Kidney (tissue), 14 donors: Measurements from ENCODE around the gene NRXN3. TPM values are rescaled to one million over a fixed set of nuclear protein-coding genes. Genes with fewer than 3 reads are reported as not detected.
A peak's percentile ranks its signal among the peaks of the same experiment; 100 is the strongest.
"Not testable (repeated sequence)": the region's sequence is repeated elsewhere in the genome, so short reads cannot be mapped to it uniquely, and the experiment has no call there.

ENCODE experiments used
- DNase-seq, 5 donors: peaks; one replicate each; pipeline ENCODE4 v3.0.0-alpha.2; 2013 to 2020
- FAIRE-seq: peaks from 2 replicates; lab custom pipeline; 2012; peaks lifted over from hg19 to GRCh38; lab: Jason Lieb, UNC
- H3K27ac ChIP-seq, 2 donors: one replicate each; pipeline ENCODE4 v1.7.0; 2013; ENCODE audit warnings: low read depth in 2 of 2, low read length in 2 of 2, inconsistent platforms in 1 of 2
- H3K27me3 ChIP-seq: one replicate; pipeline ENCODE4 v1.7.1; 2013; ENCODE audit warnings: low read length, inconsistent platforms; ENCODE audit not compliant: control insufficient read depth, insufficient read depth
- H3K36me3 ChIP-seq, 3 donors: one replicate each; pipeline versions ENCODE4 v1.7.0 to v1.7.1; 2013; ENCODE audit warnings: low read length in 3 of 3, control low read depth in 1 of 3, inconsistent platforms in 1 of 3; ENCODE audit not compliant: insufficient read depth in 3 of 3, control insufficient read depth in 2 of 3
- H3K4me1 ChIP-seq, 3 donors: one replicate each; pipeline versions ENCODE4 v1.7.0 to v1.7.1; 2013; ENCODE audit warnings: low read length in 3 of 3, inconsistent platforms in 1 of 3, low read depth in 1 of 3; ENCODE audit not compliant: control insufficient read depth in 2 of 3, insufficient read depth in 2 of 3
- H3K4me3 ChIP-seq, 3 donors: one replicate each; pipeline versions ENCODE4 v1.7.0 to v1.8.1; 2013; ENCODE audit warnings: low read length in 3 of 3, control low read depth in 1 of 3, inconsistent platforms in 1 of 3
- H3K9ac ChIP-seq, 3 donors: one replicate each; pipeline versions ENCODE4 v1.7.0 to v1.7.1; 2013; ENCODE audit warnings: low read length in 3 of 3, control low read depth in 1 of 3, inconsistent platforms in 1 of 3
- H3K9me3 ChIP-seq, 3 donors: one replicate each; pipeline versions ENCODE4 v1.7.0 to v1.7.1; 2013; ENCODE audit warnings: low read length in 3 of 3, control low read depth in 1 of 3, inconsistent platforms in 1 of 3; ENCODE audit not compliant: control insufficient read depth in 2 of 3, insufficient read depth in 1 of 3
- intact Hi-C: fragments of 100-400 bp; cut with DNase I; formaldehyde crosslinking; loops from one replicate; pipeline ENCODE4 v1.11.1; 2022
- polyA plus RNA-seq: library from polyadenylated mRNA; stranded (reverse); fragments of 350-450 nt; fragmentation: Illumina TruSeq; extraction: RNeasy Lipid Tissue Mini Kit (QIAGEN cat#74804); gene quantifications from one replicate; pipeline ENCODE4 v1.2.3, GENCODE V29; 2014; ENCODE audit warnings: low read depth, low replicate concordance; ENCODE audit not compliant: insufficient read depth
- total RNA-seq: library from RNA; stranded (reverse); fragmentation: NEBNext Ultra II Directional; extraction: Animal tissue kit (Norgen Biotek cat#: 25700); gene quantifications from one replicate; pipeline ENCODE4 v1.2.1, GENCODE V29; 2021
- TF ChIP-seq, protein P1 (sequence below): IDR thresholded peaks from 3 replicates; pipeline ENCODE4 v1.5.1; 2012; ENCODE audit warnings: mild to moderate bottlenecking, moderate library complexity, borderline replicate concordance; ENCODE audit not compliant: insufficient read depth; ENCODE audit errors: extremely low read depth
- donor health status: control.
- donor health status: control.
- donor health status: control.
- donor health status: control.
- donor health status: control.
- donor health status: DM: yes; HTN: yes; CAD: no.
- donor health status: Normal renal cell carcinoma (clear cell type).

NRXN3 gene
- total and polyA plus RNA-seq, 2 donors from 2014 or later = 1.5 to 2.4 TPM

DNA sequence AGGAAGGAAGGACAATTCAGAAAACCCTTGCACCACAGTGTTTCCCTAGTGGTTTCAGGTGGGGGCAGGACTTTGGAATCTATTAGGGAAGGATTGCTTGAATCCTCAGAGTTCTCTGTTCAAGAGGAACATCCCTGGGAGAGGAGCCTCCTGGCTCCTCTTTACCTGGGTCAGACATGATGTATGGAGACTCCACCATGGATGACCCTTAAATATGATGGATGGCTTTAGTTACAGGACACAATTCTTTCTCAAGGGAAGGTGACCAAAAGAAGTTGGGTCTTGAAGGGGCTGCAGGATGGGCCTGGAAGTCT lies 396.6 kb downstream of the NRXN3 start:
- no peak overlapping the region for H3K4me3 ChIP-seq
- FAIRE-seq = no peak
- TF ChIP-seq, protein P1, sequence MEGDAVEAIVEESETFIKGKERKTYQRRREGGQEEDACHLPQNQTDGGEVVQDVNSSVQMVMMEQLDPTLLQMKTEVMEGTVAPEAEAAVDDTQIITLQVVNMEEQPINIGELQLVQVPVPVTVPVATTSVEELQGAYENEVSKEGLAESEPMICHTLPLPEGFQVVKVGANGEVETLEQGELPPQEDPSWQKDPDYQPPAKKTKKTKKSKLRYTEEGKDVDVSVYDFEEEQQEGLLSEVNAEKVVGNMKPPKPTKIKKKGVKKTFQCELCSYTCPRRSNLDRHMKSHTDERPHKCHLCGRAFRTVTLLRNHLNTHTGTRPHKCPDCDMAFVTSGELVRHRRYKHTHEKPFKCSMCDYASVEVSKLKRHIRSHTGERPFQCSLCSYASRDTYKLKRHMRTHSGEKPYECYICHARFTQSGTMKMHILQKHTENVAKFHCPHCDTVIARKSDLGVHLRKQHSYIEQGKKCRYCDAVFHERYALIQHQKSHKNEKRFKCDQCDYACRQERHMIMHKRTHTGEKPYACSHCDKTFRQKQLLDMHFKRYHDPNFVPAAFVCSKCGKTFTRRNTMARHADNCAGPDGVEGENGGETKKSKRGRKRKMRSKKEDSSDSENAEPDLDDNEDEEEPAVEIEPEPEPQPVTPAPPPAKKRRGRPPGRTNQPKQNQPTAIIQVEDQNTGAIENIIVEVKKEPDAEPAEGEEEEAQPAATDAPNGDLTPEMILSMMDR = no peak

DNA sequence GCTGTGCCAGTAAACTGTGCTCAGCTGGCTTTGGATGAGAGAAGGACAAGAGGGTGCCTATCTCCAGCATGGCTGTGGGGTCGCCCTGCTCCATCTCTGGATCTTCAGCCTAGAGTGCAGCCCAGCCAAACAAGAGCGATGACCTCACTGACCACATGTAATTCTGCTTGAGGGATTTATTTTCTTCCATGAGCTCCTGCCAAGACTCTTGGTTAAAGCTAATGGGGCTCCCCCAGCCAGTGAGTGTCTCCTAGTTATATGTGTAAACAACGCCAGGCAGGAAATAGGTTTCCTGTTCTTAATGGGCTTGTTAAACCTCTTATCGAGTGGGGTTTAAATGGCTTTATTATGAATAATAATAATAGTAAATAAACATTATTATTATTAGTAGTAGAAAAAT lies 397.2 kb downstream of the NRXN3 start:
- H3K9me3 ChIP-seq = no peaks in the 10 kb centered on the region
- no peak for FAIRE-seq
- peak in 2 of 5 donors; percentile 1 to 51 for DNase-seq
- no peaks in the 10 kb centered on the region for H3K36me3 ChIP-seq
- intact Hi-C loops = loop anchor here (10.0 kb wide), 1 partner anchor 703 kb away; no protein-coding TSS in a partner anchor
- H3K27me3 ChIP-seq = no peaks in the 10 kb centered on the region
- no peak overlapping the region for H3K4me3 ChIP-seq
- TF ChIP-seq, protein P1 = no peak
- H3K27ac ChIP-seq = no peak overlapping the region
- no peak overlapping the region for H3K9ac ChIP-seq
- no peaks in the 10 kb centered on the region for H3K4me1 ChIP-seq

More for the DNA sequence above, 396.6 kb downstream of the NRXN3 start:
- no peak for DNase-seq
- no peak overlapping the region for H3K9ac ChIP-seq
- intact Hi-C loops = loop anchor here (10.0 kb wide), 1 partner anchor 702 kb away; no protein-coding TSS in a partner anchor
- no peaks in the 10 kb centered on the region for H3K36me3 ChIP-seq
- H3K27me3 ChIP-seq = no peaks in the 10 kb centered on the region
- H3K9me3 ChIP-seq = no peaks in the 10 kb centered on the region
- no peak overlapping the region for H3K27ac ChIP-seq
- no peaks in the 10 kb centered on the region for H3K4me1 ChIP-seq

DNA sequence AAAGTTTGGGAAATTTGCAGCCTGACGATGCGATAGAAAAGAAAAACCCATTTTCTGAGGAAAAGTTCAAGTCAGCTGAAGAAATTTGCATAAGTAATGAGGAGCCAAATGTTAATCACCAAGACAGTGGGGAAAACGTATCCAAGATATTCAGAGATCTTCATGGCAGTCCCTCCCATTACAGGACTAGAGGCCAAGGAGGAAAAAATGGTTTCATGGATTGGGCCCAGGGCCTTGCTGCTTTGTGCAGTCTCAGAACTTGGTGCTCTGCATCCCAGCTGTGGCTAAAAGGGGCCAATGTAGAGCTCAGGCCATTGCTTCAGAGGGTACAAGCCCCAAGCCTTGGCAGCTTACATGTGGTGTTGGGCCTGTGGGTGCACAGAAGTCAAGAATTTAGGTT lies 403.6 kb downstream of the NRXN3 start:
- H3K9ac ChIP-seq, H3K27ac ChIP-seq, FAIRE-seq, H3K36me3 ChIP-seq, H3K27me3 ChIP-seq, H3K4me3 ChIP-seq, intact Hi-C loops, H3K4me1 ChIP-seq, DNase-seq, H3K9me3 ChIP-seq: not testable (repeated sequence)

DNA sequence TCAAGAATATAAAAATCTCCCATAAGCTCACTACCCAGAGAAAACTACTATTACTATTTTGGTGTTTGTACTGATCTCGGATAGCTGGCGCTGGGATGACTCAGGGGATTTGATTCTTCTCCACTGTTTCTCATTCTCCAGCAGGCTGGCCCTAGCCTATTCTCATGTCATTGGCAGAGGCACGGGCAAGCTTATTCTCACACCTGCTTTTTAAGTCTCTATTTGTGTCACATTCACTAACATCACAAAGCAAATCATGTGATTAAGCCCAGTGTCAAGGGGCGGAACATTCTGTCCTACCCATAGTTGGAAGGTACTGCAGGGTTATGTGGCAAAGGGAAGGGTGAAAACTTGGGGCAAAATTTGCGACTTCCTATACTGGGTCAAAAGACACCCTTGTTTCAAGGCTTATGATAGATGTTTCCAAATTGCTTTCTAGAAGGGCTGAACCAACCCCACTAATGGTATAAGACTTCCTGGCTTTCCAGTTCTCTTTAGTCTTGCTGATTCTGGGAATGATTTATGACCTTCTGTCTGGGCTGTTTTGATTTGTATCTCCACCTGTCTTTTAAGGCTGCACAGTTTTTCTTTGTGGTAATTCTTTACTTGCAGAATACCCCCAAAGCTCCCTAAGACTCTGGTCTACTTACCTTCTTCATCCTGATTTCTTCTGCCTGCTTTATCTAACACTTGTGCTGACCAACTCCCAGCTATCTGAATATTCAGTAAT lies 406.4 kb downstream of the NRXN3 start:
- Histone ChIP-seq H3K9me3 (peaks cover 0 to 10% (median 0%) of the 10 kb centered on the region in 3 donors), H3K36me3 (no peaks in the 10 kb centered on the region), H3K4me1 (no peaks in the 10 kb centered on the region), H3K27ac (no peak overlapping the region), H3K9ac (no peak overlapping the region), H3K4me3 (no peak overlapping the region), H3K27me3 (no peaks in the 10 kb centered on the region)
- TF ChIP-seq, protein P1 = no peak
- intact Hi-C loops = no loop called here
- DNase-seq (no peak), FAIRE-seq (no peak)
